Liver (tissue), 9 donors: Measurements from ENCODE around the gene FBXO31. TPM values are rescaled to one million over a fixed set of nuclear protein-coding genes. Genes with fewer than 3 reads are reported as not detected.

ENCODE experiments used
- DNase-seq: peaks from one replicate; pipeline ENCODE4 v3.0.0-alpha.2; 2017; ENCODE audit warnings: low spot score
- H3K27ac ChIP-seq, 2 donors: one replicate each; pipeline ENCODE4 v1.7.0; 2013; ENCODE audit warnings: inconsistent platforms in 2 of 2, low read length in 2 of 2, control low read depth in 1 of 2, low read depth in 1 of 2, mild to moderate bottlenecking in 1 of 2
- H3K27me3 ChIP-seq, 4 donors: one replicate each; pipeline versions ENCODE4 v1.6.1 to v1.7.0; 2013; ENCODE audit warnings: low read length in 3 of 4, inconsistent platforms in 1 of 4, mild to moderate bottlenecking in 1 of 4, moderate library complexity in 1 of 4; ENCODE audit not compliant: control insufficient read depth in 4 of 4, insufficient read depth in 4 of 4
- H3K36me3 ChIP-seq, 4 donors: one replicate each; pipeline versions ENCODE4 v1.6.1 to v1.7.0; 2013; ENCODE audit warnings: low read length in 3 of 4, mild to moderate bottlenecking in 3 of 4, low read depth in 1 of 4, moderate library complexity in 1 of 4; ENCODE audit not compliant: control insufficient read depth in 4 of 4, insufficient read depth in 3 of 4
- H3K4me1 ChIP-seq, 4 donors: one replicate each; pipeline versions ENCODE4 v1.6.1 to v1.7.0; 2013; ENCODE audit warnings: low read length in 3 of 4, mild to moderate bottlenecking in 3 of 4, moderate library complexity in 1 of 4; ENCODE audit not compliant: control insufficient read depth in 4 of 4, insufficient read depth in 4 of 4
- H3K4me3 ChIP-seq, 3 donors: one replicate each; pipeline versions ENCODE4 v1.6.1 to v1.7.0; 2013; ENCODE audit warnings: low read length in 3 of 3, control low read depth in 1 of 3, low read depth in 1 of 3, mild to moderate bottlenecking in 1 of 3
- H3K9ac ChIP-seq, 2 donors: one replicate each; pipeline ENCODE4 v1.7.0; 2013; ENCODE audit warnings: low read length in 2 of 2, mild to moderate bottlenecking in 2 of 2, moderate library complexity in 2 of 2, control low read depth in 1 of 2, low read depth in 1 of 2
- H3K9me3 ChIP-seq, 4 donors: one replicate each; pipeline versions ENCODE4 v1.6.1 to v1.7.0; 2013; ENCODE audit warnings: low read length in 3 of 4; ENCODE audit not compliant: control insufficient read depth in 4 of 4
- EGR1 ChIP-seq, 2 donors: IDR thresholded peaks; 2 replicates each; pipeline ENCODE4 v1.6.1; 2016 to 2018; ENCODE audit warnings: antibody characterized with exemption in 2 of 2, low read depth in 2 of 2
- FOXA1 ChIP-seq: IDR thresholded peaks from 2 replicates; pipeline ENCODE4 v1.6.1; 2016; ENCODE audit warnings: antibody characterized with exemption
- FOXA2 ChIP-seq: IDR thresholded peaks from 2 replicates; pipeline ENCODE4 v1.6.1; 2016; ENCODE audit warnings: antibody characterized with exemption
- GABPA ChIP-seq, 2 donors: IDR thresholded peaks in 1 of 2; conservative IDR thresholded peaks in 1 of 2; 2 replicates each; pipeline ENCODE4 v1.6.1; 2016; ENCODE audit warnings: antibody characterized with exemption in 2 of 2, mild to moderate bottlenecking in 1 of 2, moderate library complexity in 1 of 2
- HNF4A ChIP-seq, 2 donors: conservative IDR thresholded peaks; 2 replicates each; pipeline ENCODE4 v1.6.1; 2016; ENCODE audit warnings: antibody characterized with exemption in 2 of 2, mild to moderate bottlenecking in 2 of 2
- JUND ChIP-seq, 2 donors: IDR thresholded peaks; 2 replicates each; pipeline ENCODE4 v1.6.1; 2016; ENCODE audit warnings: antibody characterized with exemption in 2 of 2
- MAX ChIP-seq: IDR thresholded peaks from 2 replicates; pipeline ENCODE4 v1.6.1; 2016; ENCODE audit warnings: antibody characterized with exemption
- NR2F2 ChIP-seq: IDR thresholded peaks from 2 replicates; pipeline ENCODE4 v1.6.1; 2016; ENCODE audit warnings: antibody characterized with exemption
- RAD21 ChIP-seq, 2 donors: IDR thresholded peaks; 2 replicates each; pipeline ENCODE4 v1.6.1; 2016; ENCODE audit warnings: antibody characterized with exemption in 2 of 2, mild to moderate bottlenecking in 2 of 2
- REST ChIP-seq: IDR thresholded peaks from 2 replicates; pipeline ENCODE4 v1.6.1; 2016; ENCODE audit warnings: antibody characterized with exemption, mild to moderate bottlenecking
- RXRA ChIP-seq, 2 donors: IDR thresholded peaks; 2 replicates each; pipeline ENCODE4 v1.6.1; 2017 to 2018; ENCODE audit warnings: antibody characterized with exemption in 2 of 2, mild to moderate bottlenecking in 1 of 2
- SP1 ChIP-seq: IDR thresholded peaks from 2 replicates; pipeline ENCODE4 v1.6.1; 2018; ENCODE audit warnings: antibody characterized with exemption, mild to moderate bottlenecking
- TAF1 ChIP-seq: conservative IDR thresholded peaks from 2 replicates; pipeline ENCODE4 v1.6.1; 2016; ENCODE audit warnings: antibody characterized with exemption, mild to moderate bottlenecking
- WGBS: extraction: QIAGEN DNeasy Blood & Tissue Kit; methylation state at CpG from one replicate; pipeline ENCODE4 v1.1.7; 2013; 5-methylcytosine and 5-hydroxymethylcytosine counted together
- polyA plus RNA-seq, 2 donors: library from polyadenylated mRNA; stranded (reverse) in 1 of 2; unstranded in 1 of 2; fragments of 200-250 nt in 1 of 2; fragments of >200 nt in 1 of 2; fragmentation: Nextera tagmentation in 1 of 2; extraction: Ambion mirVana in 1 of 2; gene quantifications; one replicate each; pipeline versions ENCODE4 v1.2.1 to v1.2.3, GENCODE V29; 2013 to 2015
- total RNA-seq, 2 donors: library from RNA; depleted of rRNA; stranded (reverse); fragments of >200 nt; gene quantifications; one replicate each; pipeline ENCODE4 v1.2.3, GENCODE V29; 2014
- TF ChIP-seq, protein P1 (sequence below): fragments of 150-350 bp; IDR thresholded peaks from 2 replicates; pipeline ENCODE4 v1.5.1; 2017; ENCODE audit warnings: improper control_type of control experiment, low read depth, low read length; ENCODE audit not compliant: missing input control
- TF ChIP-seq, protein P2 (sequence below): IDR thresholded peaks from 2 replicates; pipeline ENCODE4 v1.6.1; 2016; ENCODE audit warnings: antibody characterized with exemption
- donor health status: healthy.
- donor health status: healthy.
- donor health status: healthy.
- donor health status: healthy.
- donor health status: healthy.

The FBXO31 gene
- total and polyA plus RNA-seq, 4 donors = 13.2 to 30.3 (median 18.1) TPM

DNA sequence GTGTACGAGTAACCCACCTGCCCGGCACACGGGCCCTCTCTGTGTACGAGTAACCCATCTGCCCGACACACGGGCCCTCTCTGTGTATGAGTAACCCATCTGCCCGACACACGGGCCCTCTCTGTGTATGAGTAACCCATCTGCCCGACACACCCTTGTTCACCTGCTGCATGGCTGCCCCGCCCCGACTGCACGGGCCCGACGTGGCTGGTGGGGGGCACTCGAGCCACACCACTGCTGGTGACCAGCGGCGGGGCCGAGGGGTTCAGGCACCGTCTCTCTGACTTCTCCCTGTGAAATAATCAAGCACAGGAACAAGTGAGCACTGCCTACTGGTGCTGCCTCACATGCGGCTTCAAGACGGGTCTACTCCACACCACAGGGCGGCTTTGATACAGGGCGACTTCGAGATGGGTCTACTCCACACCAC, 30.7 kb upstream of the FBXO31 start:
- H3K9me3 ChIP-seq = no peaks in the 10 kb centered on the region
- 86% methylated on average over 24 of the region's 24 CpGs for WGBS
- no peak overlapping the region for H3K9ac ChIP-seq
- H3K4me3 ChIP-seq = no peak overlapping the region
- TF ChIP-seq, protein P1, sequence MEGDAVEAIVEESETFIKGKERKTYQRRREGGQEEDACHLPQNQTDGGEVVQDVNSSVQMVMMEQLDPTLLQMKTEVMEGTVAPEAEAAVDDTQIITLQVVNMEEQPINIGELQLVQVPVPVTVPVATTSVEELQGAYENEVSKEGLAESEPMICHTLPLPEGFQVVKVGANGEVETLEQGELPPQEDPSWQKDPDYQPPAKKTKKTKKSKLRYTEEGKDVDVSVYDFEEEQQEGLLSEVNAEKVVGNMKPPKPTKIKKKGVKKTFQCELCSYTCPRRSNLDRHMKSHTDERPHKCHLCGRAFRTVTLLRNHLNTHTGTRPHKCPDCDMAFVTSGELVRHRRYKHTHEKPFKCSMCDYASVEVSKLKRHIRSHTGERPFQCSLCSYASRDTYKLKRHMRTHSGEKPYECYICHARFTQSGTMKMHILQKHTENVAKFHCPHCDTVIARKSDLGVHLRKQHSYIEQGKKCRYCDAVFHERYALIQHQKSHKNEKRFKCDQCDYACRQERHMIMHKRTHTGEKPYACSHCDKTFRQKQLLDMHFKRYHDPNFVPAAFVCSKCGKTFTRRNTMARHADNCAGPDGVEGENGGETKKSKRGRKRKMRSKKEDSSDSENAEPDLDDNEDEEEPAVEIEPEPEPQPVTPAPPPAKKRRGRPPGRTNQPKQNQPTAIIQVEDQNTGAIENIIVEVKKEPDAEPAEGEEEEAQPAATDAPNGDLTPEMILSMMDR = no peak
- no peak for TF ChIP-seq TAF1
- no peak for TF ChIP-seq SP1
- no peak for TF ChIP-seq JUND (IDR thresholded peaks at IDR 0.05)
- no peak for TF ChIP-seq EGR1 (IDR thresholded peaks at IDR 0.05; ENCODE audit: low read depth in 2 of 2)
- no peak for TF ChIP-seq MAX
- TF ChIP-seq FOXA2 = no peak
- TF ChIP-seq FOXA1 = no peak
- TF ChIP-seq RXRA (IDR thresholded peaks at IDR 0.05) = no peak
- TF ChIP-seq HNF4A (conservative IDR thresholded peaks at IDR 0.05) = no peak
- TF ChIP-seq NR2F2 = no peak
- no peak for TF ChIP-seq RAD21 (IDR thresholded peaks at IDR 0.05)
- no peak for DNase-seq
- H3K36me3 ChIP-seq = peaks cover 30 to 78% (median 46%) of the 10 kb centered on the region in 4 donors
- no peaks in the 10 kb centered on the region for H3K27me3 ChIP-seq
- H3K27ac ChIP-seq = no peak overlapping the region
- no peaks in the 10 kb centered on the region for H3K4me1 ChIP-seq

GRCh38 chr16:87412996-87413421, 29.4 kb upstream of the FBXO31 start:
- no peak overlapping the region for H3K4me3 ChIP-seq
- 96% methylated on average over 27 of the region's 27 CpGs for WGBS
- no peaks in the 10 kb centered on the region for H3K4me1 ChIP-seq
- no peak for DNase-seq
- TF ChIP-seq TAF1 = no peak
- TF ChIP-seq NR2F2 = no peak
- no peak for TF ChIP-seq EGR1 (IDR thresholded peaks at IDR 0.05; ENCODE audit: low read depth in 2 of 2)
- TF ChIP-seq FOXA1 = no peak
- no peak for TF ChIP-seq RXRA (IDR thresholded peaks at IDR 0.05)
- TF ChIP-seq MAX = no peak
- TF ChIP-seq REST = no peak
- TF ChIP-seq FOXA2 = no peak
- TF ChIP-seq, protein P1 = no peak
- no peak for TF ChIP-seq JUND (IDR thresholded peaks at IDR 0.05)
- no peak for TF ChIP-seq RAD21 (IDR thresholded peaks at IDR 0.05)
- TF ChIP-seq, protein P2, sequence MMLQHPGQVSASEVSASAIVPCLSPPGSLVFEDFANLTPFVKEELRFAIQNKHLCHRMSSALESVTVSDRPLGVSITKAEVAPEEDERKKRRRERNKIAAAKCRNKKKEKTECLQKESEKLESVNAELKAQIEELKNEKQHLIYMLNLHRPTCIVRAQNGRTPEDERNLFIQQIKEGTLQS = no peak
- no peak for TF ChIP-seq GABPA (IDR thresholded peaks at IDR 0.05 in 1 of 2, conservative IDR thresholded peaks at IDR 0.05 in 1 of 2)
- H3K27ac ChIP-seq = no peak overlapping the region
- H3K27me3 ChIP-seq = no peaks in the 10 kb centered on the region
- H3K36me3 ChIP-seq = peaks cover 25 to 75% (median 47%) of the 10 kb centered on the region in 4 donors
- no peak overlapping the region for H3K9ac ChIP-seq
- no peaks in the 10 kb centered on the region for H3K9me3 ChIP-seq
